BE2C (cell line): ENCODE results near the gene SOX15.
A peak's percentile ranks its signal among the peaks of the same experiment; 100 is the strongest.

Experiments
- DNase-seq: peaks from one replicate; pipeline ENCODE4 v3.0.0-alpha.2; 2020
- H3K27me3 ChIP-seq: fragments of 250-450 bp; sonication (Bioruptor Pico); 2 replicates; pipeline ENCODE4 v1.5.1; 2020; ENCODE audit warnings: mild to moderate bottlenecking
- H3K36me3 ChIP-seq: fragments of 250-450 bp; sonication (Bioruptor Pico); 2 replicates; pipeline ENCODE4 v1.5.1; 2020; ENCODE audit warnings: mild to moderate bottlenecking
- H3K4me1 ChIP-seq: fragments of 250-450 bp; sonication (Bioruptor Pico); 2 replicates; pipeline ENCODE4 v1.5.1; 2020
- H3K4me3 ChIP-seq: 2 replicates; pipeline ENCODE4 v1.5.1; 2011; ENCODE audit warnings: low read depth, low read length
- H3K9me3 ChIP-seq: fragments of 250-450 bp; sonication (Bioruptor Pico); 2 replicates; pipeline ENCODE4 v1.5.1; 2020
- CTCF ChIP-seq: IDR thresholded peaks from 2 replicates; pipeline ENCODE4 v1.5.1; 2012; ENCODE audit warnings: mild to moderate bottlenecking, low read depth, low read length

The SOX15 gene

GRCh38 chr17:7579834-7580603, 9.9 kb downstream of the SOX15 start:
- H3K4me3 ChIP-seq = no peak overlapping the region

DNA sequence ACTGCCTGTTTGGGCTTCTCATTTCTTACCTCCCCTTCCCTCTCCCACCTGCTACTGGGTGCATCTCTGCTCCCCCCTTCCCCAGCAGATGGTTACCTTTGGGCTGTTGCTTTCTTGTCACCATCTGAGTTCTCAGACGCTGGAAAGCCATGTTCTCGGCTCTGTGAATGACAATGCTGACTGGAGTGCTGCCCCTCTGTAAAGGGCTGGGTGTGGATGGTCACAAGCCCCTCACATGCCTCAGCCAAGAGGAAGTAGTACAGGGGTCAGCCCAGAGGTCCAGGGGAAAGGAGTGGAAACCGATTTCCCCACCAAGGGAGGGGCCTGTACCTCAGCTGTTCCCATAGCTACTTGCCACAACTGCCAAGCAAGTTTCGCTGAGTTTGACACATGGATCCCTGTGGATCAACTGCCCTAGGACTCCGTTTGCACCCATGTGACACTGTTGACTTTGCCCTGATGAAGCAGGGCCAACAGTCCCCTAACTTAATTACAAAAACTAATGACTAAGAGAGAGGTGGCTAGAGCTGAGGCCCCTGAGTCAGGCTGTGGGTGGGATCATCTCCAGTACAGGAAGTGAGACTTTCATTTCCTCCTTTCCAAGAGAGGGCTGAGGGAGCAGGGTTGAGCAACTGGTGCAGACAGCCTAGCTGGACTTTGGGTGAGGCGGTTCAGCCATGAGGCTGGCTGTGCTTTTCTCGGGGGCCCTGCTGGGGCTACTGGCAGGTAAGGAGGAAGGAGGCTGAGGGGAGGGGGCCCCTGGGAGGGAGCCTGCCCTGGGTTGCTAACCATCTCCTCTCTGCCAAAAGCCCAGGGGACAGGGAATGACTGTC, 10.7 kb downstream of the SOX15 start, which contains the start of gene CD68:
TSS of gene CD68 (plus strand) at position 638 of the 833 bp plus-strand sequence. CDS start at position 678, 40 bp downstream.
- peaks cover 53% of the 10 kb centered on the region for H3K36me3 ChIP-seq
- H3K4me1 ChIP-seq = peaks cover 19% of the 10 kb centered on the region
- H3K4me3 ChIP-seq = no peak within 1 kb of the TSS
- no peaks in the 10 kb centered on the region for H3K9me3 ChIP-seq
- no peaks in the 10 kb centered on the region for H3K27me3 ChIP-seq
- TF ChIP-seq CTCF = no peak
- DNase-seq = peak; percentile 60

More at GRCh38 chr17:7579834-7580603, 9.9 kb downstream of the SOX15 start:
- Histone ChIP-seq H3K36me3 (peaks cover 45% of the 10 kb centered on the region), H3K4me1 (peaks cover 14% of the 10 kb centered on the region), H3K27me3 (no peaks in the 10 kb centered on the region), H3K9me3 (no peaks in the 10 kb centered on the region)
- DNase-seq = no peak
- no peak for TF ChIP-seq CTCF

- Histone ChIP-seq H3K4me3 (no peak overlapping the region), H3K36me3 (peaks cover 63% of the 10 kb centered on the region), H3K4me1 (peaks cover 15% of the 10 kb centered on the region), H3K27me3 (no peaks in the 10 kb centered on the region), H3K9me3 (no peaks in the 10 kb centered on the region)
- no peak for TF ChIP-seq CTCF
- DNase-seq = no peak
These were observed 12.3 kb downstream of the SOX15 start for GRCh38 chr17:7577327-7578199.

- Histone ChIP-seq H3K36me3 (peaks cover 62% of the 10 kb centered on the region), H3K4me1 (peaks cover 15% of the 10 kb centered on the region), H3K27me3 (no peaks in the 10 kb centered on the region), H3K9me3 (no peaks in the 10 kb centered on the region), H3K4me3 (no peak overlapping the region)
- DNase-seq = no peak
- TF ChIP-seq CTCF = no peak
These were observed 13.4 kb downstream of the SOX15 start for GRCh38 chr17:7576432-7576937.

DNA sequence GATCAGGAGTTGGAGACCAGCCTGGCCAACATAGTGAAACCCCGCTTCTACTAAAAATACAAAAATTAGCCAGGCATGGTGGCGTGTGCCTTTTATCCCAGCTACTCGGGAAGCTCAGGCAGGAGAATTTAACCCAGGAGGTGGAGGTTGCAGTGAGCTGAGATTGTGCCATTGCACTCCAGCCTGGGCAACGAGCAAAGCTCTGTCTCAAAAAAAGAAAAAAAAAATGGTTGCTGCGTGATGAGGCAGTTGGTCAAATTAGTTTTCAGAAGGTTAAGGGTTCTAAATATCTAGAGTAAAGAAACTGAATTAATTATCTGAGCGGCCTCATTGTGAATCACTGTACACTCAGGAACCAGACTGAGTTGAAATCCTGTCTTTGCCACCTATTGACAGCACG, 13.9 kb downstream of the SOX15 start:
- Histone ChIP-seq H3K4me1 (peaks cover 15% of the 10 kb centered on the region), H3K9me3 (no peaks in the 10 kb centered on the region), H3K27me3 (no peaks in the 10 kb centered on the region), H3K36me3 (peaks cover 62% of the 10 kb centered on the region), H3K4me3 (no peak overlapping the region)
- no peak for TF ChIP-seq CTCF
- no peak for DNase-seq
